GM23248 (cell line): Measurements from ENCODE around the gene SYNDIG1. TPM values are rescaled to one million over a fixed set of nuclear protein-coding genes. Genes with fewer than 3 reads are reported as not detected.

Experiments
- DNase-seq: peaks from one replicate; pipeline ENCODE4 v3.0.0-alpha.2; 2015
- H2AFZ ChIP-seq: fragments of 200-600 bp; sonication (generic); 2 replicates; pipeline ENCODE4 v1.6.1; 2016; ENCODE audit warnings: antibody characterized with exemption
- H3F3A ChIP-seq: fragments of 200-600 bp; sonication (generic); 2 replicates; pipeline ENCODE4 v1.6.1; 2016; ENCODE audit warnings: mild to moderate bottlenecking, antibody characterized with exemption, mixed run types; ENCODE audit not compliant: insufficient read depth
- H3K27ac ChIP-seq: fragments of 200-600 bp; sonication (generic); 2 replicates; pipeline ENCODE4 v1.5.1; 2016; ENCODE audit warnings: mild to moderate bottlenecking
- H3K27me3 ChIP-seq: fragments of 200-600 bp; sonication (generic); replicated peaks from 2 replicates; pipeline ENCODE4 v1.6.1; 2016; ENCODE audit warnings: mild to moderate bottlenecking; ENCODE audit not compliant: insufficient read depth
- H3K36me3 ChIP-seq: fragments of 200-600 bp; sonication (generic); 2 replicates; pipeline ENCODE4 v1.6.1; 2016; ENCODE audit warnings: low read depth, mild to moderate bottlenecking
- H3K4me1 ChIP-seq: fragments of 200-600 bp; sonication (generic); 2 replicates; pipeline ENCODE4 v1.6.1; 2016; ENCODE audit warnings: mild to moderate bottlenecking; ENCODE audit not compliant: insufficient read depth
- H3K4me2 ChIP-seq: fragments of 200-600 bp; sonication (generic); one replicate; pipeline ENCODE4 v1.6.1; 2016; ENCODE audit warnings: mild to moderate bottlenecking; ENCODE audit not compliant: unreplicated experiment
- H3K4me3 ChIP-seq: fragments of 200-600 bp; sonication (generic); 2 replicates; pipeline ENCODE4 v1.5.1; 2016; ENCODE audit warnings: mild to moderate bottlenecking
- H3K79me2 ChIP-seq: fragments of 200-600 bp; sonication (generic); 2 replicates; pipeline ENCODE4 v1.6.1; 2016; ENCODE audit warnings: mild to moderate bottlenecking; ENCODE audit not compliant: insufficient read depth
- H3K9ac ChIP-seq: fragments of 200-600 bp; sonication (generic); 2 replicates; pipeline ENCODE4 v1.6.1; 2016; ENCODE audit warnings: mild to moderate bottlenecking
- H3K9me2 ChIP-seq: fragments of 200-600 bp; sonication (generic); 2 replicates; pipeline ENCODE4 v1.6.1; 2016; ENCODE audit warnings: mixed run types, mild to moderate bottlenecking, moderate library complexity; ENCODE audit not compliant: insufficient read depth
- H3K9me3 ChIP-seq: fragments of 200-600 bp; sonication (generic); one replicate; pipeline ENCODE4 v1.6.1; 2017; ENCODE audit warnings: low read depth
- H4K20me1 ChIP-seq: fragments of 200-600 bp; sonication (generic); 2 replicates; pipeline ENCODE4 v1.6.0; 2016; ENCODE audit not compliant: insufficient read depth
- EZH2 ChIP-seq: fragments of 200-600 bp; sonication (generic); IDR thresholded peaks from 2 replicates; pipeline ENCODE4 v1.6.1; 2018; ENCODE audit warnings: antibody characterized with exemption, mild to moderate bottlenecking; ENCODE audit not compliant: insufficient read depth, poor library complexity, severe bottlenecking
- EZH2phosphoT487 ChIP-seq: fragments of 200-600 bp; sonication (generic); IDR thresholded peaks from 2 replicates; pipeline ENCODE4 v1.6.1; 2018; ENCODE audit warnings: antibody characterized with exemption, moderate library complexity, mild to moderate bottlenecking, low read depth; ENCODE audit not compliant: insufficient read depth
- WGBS, 2 experiments: methylation state at CpG; one replicate each; pipeline ENCODE4 v1.1.6; 2015 to 2017; ENCODE audit warnings: low lambda C conversion rate in 2 of 2, low coverage in 1 of 2; ENCODE audit errors: missing lambda C conversion rate in 2 of 2; 5-methylcytosine and 5-hydroxymethylcytosine counted together
- in situ Hi-C: fragments of 300-500 bp; cut with MboI; formaldehyde crosslinking; loops from 2 replicates; pipeline ENCODE4 v1.15.0; 2020
- polyA plus RNA-seq: library from polyadenylated mRNA; unstranded; fragments of >200 nt; fragmentation: Nextera tagmentation; extraction: Ambion mirVana; gene quantifications from 2 replicates; pipeline ENCODE4 v1.2.1, GENCODE V29; 2016
- total RNA-seq: library from RNA; depleted of rRNA; stranded (reverse); fragments of >200 nt; shearing (Covaris generic); gene quantifications from 2 replicates; pipeline ENCODE4 v1.2.3, GENCODE V29; 2014

SYNDIG1 gene
- total and polyA plus RNA-seq, 2 experiments from 2014 or later = 1.6 to 2.6 TPM

DNA sequence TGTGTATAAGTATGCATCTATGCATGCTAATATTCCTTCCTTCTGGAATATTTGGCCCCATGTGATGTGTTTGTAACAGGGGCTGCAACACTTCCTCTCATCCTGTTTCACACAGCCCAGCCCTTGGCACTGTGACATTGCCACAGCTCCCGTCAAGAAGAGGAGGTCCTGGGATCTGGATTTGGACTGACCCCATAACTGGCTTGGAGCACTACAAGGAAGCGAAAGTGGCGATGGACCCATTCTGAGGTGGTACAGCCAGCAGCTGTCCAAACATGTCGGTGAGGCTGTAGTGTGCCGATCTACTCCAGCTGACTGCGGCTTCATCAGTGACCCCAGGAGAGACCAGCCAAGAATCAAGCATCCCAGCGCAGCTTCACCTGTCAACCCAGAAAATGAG is 18.2 kb downstream of the SYNDIG1 start:
- no peaks in the 10 kb centered on the region for H4K20me1 ChIP-seq
- no peak overlapping the region for H3K27ac ChIP-seq
- no peaks in the 10 kb centered on the region for H3K4me1 ChIP-seq
- TF ChIP-seq EZH2phosphoT487 (no peak), EZH2 (no peak)
- H3K4me2 ChIP-seq = no peak overlapping the region
- no peak overlapping the region for H3K4me3 ChIP-seq
- no peak for DNase-seq
- no peaks in the 10 kb centered on the region for H3K27me3 ChIP-seq
- no peaks in the 10 kb centered on the region for H3K79me2 ChIP-seq
- no peak overlapping the region for H2AFZ ChIP-seq
- WGBS, 2 experiments = 78 to 79% methylated on average over 7 of the region's 7 CpGs
- H3K9me3 ChIP-seq = no peaks in the 10 kb centered on the region
- in situ Hi-C loops = no loop called here
- H3K9me2 ChIP-seq = no peaks in the 10 kb centered on the region
- H3K9ac ChIP-seq = no peak overlapping the region
- no peaks in the 10 kb centered on the region for H3F3A ChIP-seq
- H3K36me3 ChIP-seq = no peaks in the 10 kb centered on the region

- Histone ChIP-seq H3K27me3 (no peaks in the 10 kb centered on the region), H3K4me1 (no peaks in the 10 kb centered on the region), H3K79me2 (no peaks in the 10 kb centered on the region), H2AFZ (no peak overlapping the region), H4K20me1 (no peaks in the 10 kb centered on the region), H3K9ac (no peak overlapping the region), H3K27ac (no peak overlapping the region), H3K4me2 (no peak overlapping the region), H3K4me3 (no peak overlapping the region), H3K9me2 (no peaks in the 10 kb centered on the region), H3K36me3 (no peaks in the 10 kb centered on the region), H3K9me3 (no peaks in the 10 kb centered on the region), H3F3A (no peaks in the 10 kb centered on the region)
- DNase-seq = no peak
- in situ Hi-C loops = no loop called here
- TF ChIP-seq EZH2phosphoT487 (no peak), EZH2 (no peak)
- 37 to 45% methylated on average over 11 of the region's 11 CpGs for WGBS, 2 experiments
Observed at GRCh38 chr20:24488064-24488799, 18.8 kb downstream of the SYNDIG1 start.

DNA sequence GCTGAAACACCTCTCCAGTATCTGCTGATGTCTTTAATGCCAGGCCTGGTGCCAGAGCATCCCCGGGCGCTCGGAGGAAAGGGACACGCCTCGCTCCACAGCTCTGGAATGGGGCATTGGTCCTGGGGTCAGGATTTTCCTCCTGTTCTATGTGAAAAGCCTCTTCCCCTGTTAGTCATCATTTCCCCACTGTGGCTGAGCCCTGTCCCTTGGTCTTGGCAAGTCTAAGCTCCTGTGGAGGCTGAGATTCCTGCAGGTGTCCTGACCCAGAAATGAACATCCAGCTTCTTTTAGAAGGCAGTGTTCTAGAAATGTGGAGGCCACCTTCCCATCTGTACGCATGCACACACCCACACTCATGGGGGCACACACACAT is 19.4 kb downstream of the SYNDIG1 start:
- H4K20me1 ChIP-seq = no peaks in the 10 kb centered on the region
- in situ Hi-C loops = no loop called here

DNA sequence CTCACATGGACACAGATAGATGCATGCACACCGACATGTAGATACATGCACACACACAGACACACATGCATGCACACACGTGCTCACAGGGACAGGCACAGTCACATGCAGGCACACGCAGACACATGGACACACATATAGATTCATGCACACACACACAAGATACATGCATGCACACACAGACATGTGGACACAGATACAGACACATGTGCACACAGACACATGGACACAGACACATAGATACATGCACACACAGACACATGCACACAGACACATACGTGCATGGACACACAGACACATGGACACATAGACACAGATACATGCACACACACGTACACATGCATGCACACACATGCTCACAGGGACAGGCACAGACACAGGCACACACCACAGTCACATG is 19.8 kb downstream of the SYNDIG1 start:
- no peaks in the 10 kb centered on the region for H3K36me3 ChIP-seq
- no peaks in the 10 kb centered on the region for H3K9me2 ChIP-seq
- no peak overlapping the region for H2AFZ ChIP-seq
- no peaks in the 10 kb centered on the region for H3F3A ChIP-seq
- in situ Hi-C loops = no loop called here
- no peak overlapping the region for H3K9ac ChIP-seq
- H3K4me3 ChIP-seq = no peak overlapping the region
- TF ChIP-seq EZH2phosphoT487 = no peak
- no peak for TF ChIP-seq EZH2
- no peaks in the 10 kb centered on the region for H4K20me1 ChIP-seq
- DNase-seq = no peak
- no peaks in the 10 kb centered on the region for H3K79me2 ChIP-seq
- H3K27ac ChIP-seq = no peak overlapping the region
- no peaks in the 10 kb centered on the region for H3K27me3 ChIP-seq
- no peak overlapping the region for H3K4me2 ChIP-seq
- 64 to 71% methylated on average over 5 of the region's 5 CpGs for WGBS, 2 experiments
- H3K4me1 ChIP-seq = no peaks in the 10 kb centered on the region
- no peaks in the 10 kb centered on the region for H3K9me3 ChIP-seq

More for the DNA sequence above, 19.4 kb downstream of the SYNDIG1 start:
- 72 to 86% methylated on average over 6 of the region's 6 CpGs for WGBS, 2 experiments
- H3K9ac ChIP-seq = no peak overlapping the region
- H3K9me2 ChIP-seq = no peaks in the 10 kb centered on the region
- no peaks in the 10 kb centered on the region for H3K27me3 ChIP-seq
- H3K36me3 ChIP-seq = no peaks in the 10 kb centered on the region
- H3F3A ChIP-seq = no peaks in the 10 kb centered on the region
- no peak overlapping the region for H3K4me2 ChIP-seq
- no peak for DNase-seq
- no peak overlapping the region for H3K4me3 ChIP-seq
- H3K27ac ChIP-seq = no peak overlapping the region
- H2AFZ ChIP-seq = no peak overlapping the region
- H3K9me3 ChIP-seq = no peaks in the 10 kb centered on the region
- no peaks in the 10 kb centered on the region for H3K79me2 ChIP-seq
- no peaks in the 10 kb centered on the region for H3K4me1 ChIP-seq
- TF ChIP-seq EZH2phosphoT487 (no peak), EZH2 (no peak)
